ENCODE results near the gene CETN3. TPM values are rescaled to one million over a fixed set of nuclear protein-coding genes. Genes with fewer than 3 reads are reported as not detected.

CETN3 gene
- total and polyA plus RNA-seq, 2 experiments from 2014 or later, result 9.5 to 29.8 TPM

DNA sequence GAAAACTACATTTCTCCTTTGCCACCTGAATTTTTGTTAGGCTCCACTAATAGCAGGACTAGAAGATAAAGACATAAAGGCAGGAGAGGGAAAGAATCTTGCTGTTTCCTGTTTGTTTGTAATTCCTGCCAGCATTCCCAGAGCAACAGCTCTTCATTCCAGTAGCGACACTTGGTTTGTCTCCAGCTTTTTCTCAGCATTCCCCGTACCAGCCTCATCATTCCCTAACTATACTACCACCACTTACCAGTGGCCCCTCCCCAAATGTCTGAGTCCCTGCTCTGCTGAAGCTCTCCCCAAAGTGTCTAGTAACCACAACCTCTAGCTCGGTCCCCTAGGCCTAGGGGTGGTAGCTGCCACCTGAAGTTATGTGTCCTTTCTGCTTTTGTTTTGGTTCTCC lies 18.6 kb downstream of the CETN3 start:
- in situ Hi-C loops (cut with MboI), result loop anchor here (25.0 kb wide), 1 partner anchor 1679 kb away; no protein-coding TSS in a partner anchor
- Histone ChIP-seq H3K27me3 (replicated peaks; ENCODE audit: insufficient read depth) (no peaks in the 10 kb centered on the region), H3K9me2 (ENCODE audit: insufficient read depth) (no peaks in the 10 kb centered on the region; the same call in 1 of the 2 replicates), H3K36me3 (ENCODE audit: low read depth) (peaks cover 4% of the 10 kb centered on the region; the same call in 1 of the 2 replicates), H3K4me3 (no peak overlapping the region), H3K9ac (no peak overlapping the region), H3K79me2 (ENCODE audit: insufficient read depth) (no peaks in the 10 kb centered on the region), H3K27ac (no peak overlapping the region), H2AFZ (no peak overlapping the region), H4K20me1 (ENCODE audit: insufficient read depth) (no peaks in the 10 kb centered on the region), H3K9me3 (ENCODE audit: low read depth) (no peaks in the 10 kb centered on the region), H3K4me1 (ENCODE audit: insufficient read depth) (no peaks in the 10 kb centered on the region), H3F3A (ENCODE audit: insufficient read depth) (no peaks in the 10 kb centered on the region), H3K4me2 (ENCODE audit: unreplicated experiment) (no peak overlapping the region)
- 64 to 70% methylated on average over 3 of the region's 3 CpGs for WGBS, 2 experiments (ENCODE audit: low coverage in 1 of 2, low lambda C conversion rate in 2 of 2, missing lambda C conversion rate in 2 of 2)
- DNase-seq, result no peak
- TF ChIP-seq EZH2phosphoT487 (IDR thresholded peaks at IDR 0.05; ENCODE audit: insufficient read depth, low read depth), result no peak
- TF ChIP-seq EZH2 (IDR thresholded peaks at IDR 0.05; ENCODE audit: insufficient read depth, poor library complexity, severe bottlenecking), result no peak

GRCh38 chr5:90390326-90390725 lies 19.2 kb downstream of the CETN3 start:
- TF ChIP-seq EZH2 (IDR thresholded peaks at IDR 0.05; ENCODE audit: insufficient read depth, poor library complexity, severe bottlenecking) (no peak), EZH2phosphoT487 (IDR thresholded peaks at IDR 0.05; ENCODE audit: insufficient read depth, low read depth) (no peak)
- no peaks in the 10 kb centered on the region for H3K4me1 ChIP-seq (ENCODE audit: insufficient read depth)
- no peak overlapping the region for H3K4me2 ChIP-seq (ENCODE audit: unreplicated experiment)
- no peak overlapping the region for H2AFZ ChIP-seq
- in situ Hi-C loops (cut with MboI), result loop anchor here (25.0 kb wide), 1 partner anchor 1678 kb away; no protein-coding TSS in a partner anchor
- no peaks in the 10 kb centered on the region for H3K9me3 ChIP-seq (ENCODE audit: low read depth)
- 91 to 97% methylated on average over 2 of the region's 2 CpGs for WGBS, 2 experiments (ENCODE audit: low coverage in 1 of 2, low lambda C conversion rate in 2 of 2, missing lambda C conversion rate in 2 of 2)
- H3K4me3 ChIP-seq, result no peak overlapping the region
- H3K27me3 ChIP-seq (replicated peaks; ENCODE audit: insufficient read depth), result no peaks in the 10 kb centered on the region
- no peak overlapping the region for H3K9ac ChIP-seq
- no peak overlapping the region for H3K27ac ChIP-seq
- no peak for DNase-seq
- H3K9me2 ChIP-seq (ENCODE audit: insufficient read depth), result no peaks in the 10 kb centered on the region; the same call in 1 of the 2 replicates
- H3K36me3 ChIP-seq (ENCODE audit: low read depth), result peaks cover 4% of the 10 kb centered on the region; the same call in 1 of the 2 replicates
- H4K20me1 ChIP-seq (ENCODE audit: insufficient read depth), result no peaks in the 10 kb centered on the region
- no peaks in the 10 kb centered on the region for H3F3A ChIP-seq (ENCODE audit: insufficient read depth)
- no peaks in the 10 kb centered on the region for H3K79me2 ChIP-seq (ENCODE audit: insufficient read depth)

DNA sequence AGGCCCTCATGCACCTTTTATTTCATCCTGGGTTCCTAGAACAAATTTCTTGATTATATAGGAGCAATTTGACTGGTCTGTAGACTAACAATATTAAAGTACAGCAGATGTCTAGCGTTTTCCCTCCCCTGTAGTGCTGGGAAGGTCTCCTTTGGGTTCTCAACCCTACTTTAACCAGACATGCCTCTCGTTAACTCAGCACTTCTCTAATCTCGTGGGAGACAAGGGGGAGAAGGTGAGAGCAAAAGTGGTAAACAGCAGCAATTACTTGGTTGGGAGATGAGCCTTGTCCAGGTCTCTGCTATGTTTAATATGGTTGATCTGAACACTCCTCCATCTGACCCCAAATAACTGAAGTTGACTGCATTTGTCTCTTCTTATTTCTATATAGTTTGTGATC lies 22.0 kb downstream of the CETN3 start:
- no peaks in the 10 kb centered on the region for H3F3A ChIP-seq (ENCODE audit: insufficient read depth)
- H3K9me3 ChIP-seq (ENCODE audit: low read depth), result no peaks in the 10 kb centered on the region
- H3K27ac ChIP-seq, result no peak overlapping the region
- H3K27me3 ChIP-seq (replicated peaks; ENCODE audit: insufficient read depth), result no peaks in the 10 kb centered on the region
- DNase-seq, result no peak
- H3K4me1 ChIP-seq (ENCODE audit: insufficient read depth), result no peaks in the 10 kb centered on the region
- WGBS, 2 experiments (ENCODE audit: low coverage in 1 of 2, low lambda C conversion rate in 2 of 2, missing lambda C conversion rate in 2 of 2), result 54 to 57% methylated on average over 3 of the region's 3 CpGs
- no peak overlapping the region for H3K4me2 ChIP-seq (ENCODE audit: unreplicated experiment)
- H2AFZ ChIP-seq, result no peak overlapping the region
- in situ Hi-C loops (cut with MboI), result loop anchor here (25.0 kb wide), 1 partner anchor 1675 kb away; no protein-coding TSS in a partner anchor
- H3K4me3 ChIP-seq, result no peak overlapping the region
- H3K79me2 ChIP-seq (ENCODE audit: insufficient read depth), result no peaks in the 10 kb centered on the region
- no peaks in the 10 kb centered on the region for H3K36me3 ChIP-seq (ENCODE audit: low read depth)
- no peaks in the 10 kb centered on the region for H3K9me2 ChIP-seq (ENCODE audit: insufficient read depth)
- H3K9ac ChIP-seq, result no peak overlapping the region
- TF ChIP-seq EZH2 (IDR thresholded peaks at IDR 0.05; ENCODE audit: insufficient read depth, poor library complexity, severe bottlenecking), result no peak
- no peak for TF ChIP-seq EZH2phosphoT487 (IDR thresholded peaks at IDR 0.05; ENCODE audit: insufficient read depth, low read depth)
- H4K20me1 ChIP-seq (ENCODE audit: insufficient read depth), result no peaks in the 10 kb centered on the region

DNA sequence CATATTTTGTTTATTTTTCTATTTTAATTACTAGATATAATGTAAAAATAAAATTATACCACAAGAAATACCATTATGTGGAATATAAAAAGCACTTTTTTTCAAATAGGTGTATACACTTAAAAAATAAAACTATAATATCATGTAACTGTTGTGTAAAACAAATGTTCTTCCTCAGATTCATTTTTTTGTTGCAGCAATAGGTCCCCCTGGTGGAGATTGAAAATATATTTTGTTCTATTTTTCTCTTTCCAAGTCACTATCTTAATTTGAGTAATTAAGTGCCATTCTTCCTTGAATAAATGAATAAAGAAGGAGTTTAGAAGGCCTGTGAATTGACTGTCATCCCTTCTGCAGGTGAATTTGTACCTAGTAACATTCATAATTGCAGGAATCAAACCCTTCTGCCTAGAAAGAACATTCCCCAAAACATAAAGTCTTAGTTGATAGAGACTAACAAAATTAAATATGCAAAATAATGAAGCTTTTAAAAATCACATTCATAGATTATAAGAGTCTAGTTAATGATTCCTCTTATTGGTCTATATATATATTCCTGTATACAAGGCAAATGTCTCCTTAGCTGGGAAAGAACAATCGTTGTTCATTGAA lies 23.4 kb downstream of the CETN3 start:
- Histone ChIP-seq H3K9ac (no peak overlapping the region), H3K4me3 (no peak overlapping the region), H3K9me3 (ENCODE audit: low read depth) (no peaks in the 10 kb centered on the region), H3K36me3 (ENCODE audit: low read depth) (no peaks in the 10 kb centered on the region), H3F3A (ENCODE audit: insufficient read depth) (no peaks in the 10 kb centered on the region), H3K4me2 (ENCODE audit: unreplicated experiment) (no peak overlapping the region), H3K4me1 (ENCODE audit: insufficient read depth) (no peaks in the 10 kb centered on the region), H3K79me2 (ENCODE audit: insufficient read depth) (no peaks in the 10 kb centered on the region), H2AFZ (no peak overlapping the region), H3K27me3 (replicated peaks; ENCODE audit: insufficient read depth) (no peaks in the 10 kb centered on the region), H3K9me2 (ENCODE audit: insufficient read depth) (no peaks in the 10 kb centered on the region), H3K27ac (no peak overlapping the region), H4K20me1 (ENCODE audit: insufficient read depth) (no peaks in the 10 kb centered on the region)
- in situ Hi-C loops (cut with MboI), result loop anchor here (25.0 kb wide), 1 partner anchor 1674 kb away; no protein-coding TSS in a partner anchor
- WGBS, 2 experiments (ENCODE audit: low coverage in 1 of 2, low lambda C conversion rate in 2 of 2, missing lambda C conversion rate in 2 of 2), result 70 to 82% methylated on average over 1 of the region's 1 CpG
- DNase-seq, result peak; percentile 39
- TF ChIP-seq EZH2 (IDR thresholded peaks at IDR 0.05; ENCODE audit: insufficient read depth, poor library complexity, severe bottlenecking) (no peak), EZH2phosphoT487 (IDR thresholded peaks at IDR 0.05; ENCODE audit: insufficient read depth, low read depth) (no peak)
